ENCODE data around the gene AGAP1.

- TF ChIP-seq CTCF (IDR thresholded peaks at IDR 0.05; ENCODE audit: low read depth, low read length, poor library complexity, severe bottlenecking) (no peak), EZH2phosphoT487 (IDR thresholded peaks at IDR 0.05; ENCODE audit: borderline replicate concordance, low read length) (no peak)
Measured at GRCh38 chr2:235556086-235556485, 62.2 kb downstream of the AGAP1 start.

Data from DOHH2 (cell line).